ENCODE data around the gene ZNF132. TPM values are rescaled to one million over a fixed set of nuclear protein-coding genes. Genes with fewer than 3 reads are reported as not detected.
A peak's percentile ranks its signal among the peaks of the same experiment; 100 is the strongest.
"Not testable (repeated sequence)": the region's sequence is repeated elsewhere in the genome, so short reads cannot be mapped to it uniquely, and the experiment has no call there.

Gene ZNF132
- total RNA-seq, 2 experiments from 2014 or later = 4.8 to 5.3 TPM

DNA sequence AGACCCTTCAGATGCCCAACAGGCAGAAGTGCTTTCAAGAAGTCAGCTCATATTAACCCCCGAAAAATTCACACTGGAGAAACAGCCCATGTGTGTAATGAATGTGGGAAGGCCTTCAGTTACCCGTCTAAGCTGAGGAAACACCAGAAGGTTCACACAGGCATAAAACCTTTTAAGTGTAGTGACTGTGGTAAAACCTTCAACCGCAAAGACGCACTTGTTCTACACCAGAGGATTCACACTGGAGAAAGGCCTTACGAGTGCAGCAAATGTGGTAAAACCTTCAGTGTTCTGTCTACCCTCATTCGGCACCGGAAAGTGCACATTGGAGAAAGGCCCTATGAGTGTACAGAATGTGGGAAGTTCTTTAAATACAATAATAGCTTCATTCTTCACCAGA lies 22.9 kb downstream of the ZNF132 start:
- POLR2A ChIA-PET = no interaction called here
- DNase-seq = no peak
- no peaks in the 10 kb centered on the region for H3K27me3 Mint-ChIP-seq
- peaks cover 18% of the 10 kb centered on the region for H3K9me3 Mint-ChIP-seq
- H3K27ac Mint-ChIP-seq = no peak overlapping the region
- no peaks in the 10 kb centered on the region for H3K4me1 Mint-ChIP-seq
- CTCF ChIA-PET = interaction anchor here (1.4 to 1.7 kb wide), 2 partner anchors 9 to 17 kb away, joined by 3 to 4 read pairs; partner anchors contain the start of gene ZNF584
- H3K4me3 Mint-ChIP-seq = no peak overlapping the region
- peaks cover 42% of the 10 kb centered on the region for H3K36me3 Mint-ChIP-seq (ENCODE audit: low read depth)

DNA sequence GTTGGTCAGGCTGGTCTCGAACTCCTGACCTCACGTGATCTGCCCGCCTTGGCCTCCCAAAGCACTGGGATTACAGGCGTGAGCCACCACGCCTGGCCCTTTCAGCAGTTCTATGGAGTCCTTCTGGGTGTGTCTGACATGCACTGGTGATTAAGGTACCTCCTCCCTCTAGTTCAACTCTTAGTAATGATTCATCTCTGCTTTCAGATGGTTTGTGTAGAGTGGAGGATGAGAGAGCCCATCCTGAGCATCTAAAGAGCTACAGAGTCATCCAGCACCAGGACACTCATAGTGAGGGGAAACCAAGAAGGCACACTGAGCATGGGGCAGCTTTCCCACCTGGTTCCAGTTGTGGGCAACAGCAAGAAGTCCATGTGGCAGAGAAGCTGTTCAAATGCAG lies 23.3 kb downstream of the ZNF132 start:
- POLR2A ChIA-PET = no interaction called here
- H3K36me3 Mint-ChIP-seq (ENCODE audit: low read depth) = peaks cover 40% of the 10 kb centered on the region

GRCh38 chr19:58409010-58409790 lies 30.8 kb downstream of the ZNF132 start:
- DNase-seq = peak; percentile 21
- CTCF ChIA-PET = interaction anchor here (0.6 to 1.5 kb wide), 5 partner anchors 8 to 45 kb away, joined by 3 to 4 read pairs (median 3); no protein-coding TSS in a partner anchor
- Mint-ChIP-seq H3K4me1 (peaks cover 31% of the 10 kb centered on the region), H3K36me3 (ENCODE audit: low read depth) (peaks cover 6% of the 10 kb centered on the region), H3K4me3 (peak overlapping the region; percentile 97), H3K27ac (no peak overlapping the region), H3K27me3 (no peaks in the 10 kb centered on the region), H3K9me3 (peaks cover 4% of the 10 kb centered on the region)
- POLR2A ChIA-PET = interaction anchor here (0.8 kb wide), 1 partner anchor 83 kb away, joined by 3 read pairs; the partner anchor contains the start of gene ZSCAN22

More for the DNA sequence above, 23.3 kb downstream of the ZNF132 start:
- CTCF ChIA-PET = interaction anchor here (1.4 to 1.7 kb wide), 2 partner anchors 8 to 17 kb away, joined by 3 to 4 read pairs; partner anchors contain the start of gene ZNF584
- Mint-ChIP-seq H3K4me1 (no peaks in the 10 kb centered on the region), H3K27ac (no peak overlapping the region), H3K4me3 (no peak overlapping the region), H3K9me3 (peaks cover 17% of the 10 kb centered on the region), H3K27me3 (no peaks in the 10 kb centered on the region)
- DNase-seq = no peak

- POLR2A ChIA-PET = interaction anchor here (0.8 kb wide), 1 partner anchor 82 kb away, joined by 3 read pairs; the partner anchor contains the start of gene ZSCAN22
- Mint-ChIP-seq H3K27ac (peak within 1 kb of the TSS; percentile 90), H3K27me3 (no peaks in the 10 kb centered on the region), H3K36me3 (ENCODE audit: low read depth) (peaks cover 6% of the 10 kb centered on the region), H3K4me1 (peaks cover 35% of the 10 kb centered on the region), H3K9me3 (peaks cover 4% of the 10 kb centered on the region), H3K4me3 (peak within 1 kb of the TSS; percentile 97)
- CTCF ChIA-PET = interaction anchor here (0.6 to 1.5 kb wide), 5 partner anchors 9 to 44 kb away, joined by 3 to 4 read pairs (median 3); no protein-coding TSS in a partner anchor
- DNase-seq = peak; percentile 96
These were observed 31.6 kb downstream of the ZNF132 start, which contains the start of gene ZNF584 for GRCh38 chr19:58408152-58409009. Gene ZNF584, plus strand, starts transcription at chr19:58408649. Its CDS starts 499 bp downstream, at chr19:58409148.

GRCh38 chr19:58407658-58408151 lies 32.2 kb downstream of the ZNF132 start:
- Mint-ChIP-seq H3K4me1 (peaks cover 38% of the 10 kb centered on the region), H3K4me3 (peak overlapping the region; percentile 97), H3K9me3 (peaks cover 4% of the 10 kb centered on the region), H3K27me3 (no peaks in the 10 kb centered on the region), H3K27ac (peak overlapping the region; percentile 90), H3K36me3 (ENCODE audit: low read depth) (peaks cover 3% of the 10 kb centered on the region)
- ChIA-PET CTCF (interaction anchor here (1.1 to 1.5 kb wide), 4 partner anchors 10 to 35 kb away, joined by 3 to 4 read pairs (median 4); no protein-coding TSS in a partner anchor), POLR2A (no interaction called here)
- DNase-seq = no peak

DNA sequence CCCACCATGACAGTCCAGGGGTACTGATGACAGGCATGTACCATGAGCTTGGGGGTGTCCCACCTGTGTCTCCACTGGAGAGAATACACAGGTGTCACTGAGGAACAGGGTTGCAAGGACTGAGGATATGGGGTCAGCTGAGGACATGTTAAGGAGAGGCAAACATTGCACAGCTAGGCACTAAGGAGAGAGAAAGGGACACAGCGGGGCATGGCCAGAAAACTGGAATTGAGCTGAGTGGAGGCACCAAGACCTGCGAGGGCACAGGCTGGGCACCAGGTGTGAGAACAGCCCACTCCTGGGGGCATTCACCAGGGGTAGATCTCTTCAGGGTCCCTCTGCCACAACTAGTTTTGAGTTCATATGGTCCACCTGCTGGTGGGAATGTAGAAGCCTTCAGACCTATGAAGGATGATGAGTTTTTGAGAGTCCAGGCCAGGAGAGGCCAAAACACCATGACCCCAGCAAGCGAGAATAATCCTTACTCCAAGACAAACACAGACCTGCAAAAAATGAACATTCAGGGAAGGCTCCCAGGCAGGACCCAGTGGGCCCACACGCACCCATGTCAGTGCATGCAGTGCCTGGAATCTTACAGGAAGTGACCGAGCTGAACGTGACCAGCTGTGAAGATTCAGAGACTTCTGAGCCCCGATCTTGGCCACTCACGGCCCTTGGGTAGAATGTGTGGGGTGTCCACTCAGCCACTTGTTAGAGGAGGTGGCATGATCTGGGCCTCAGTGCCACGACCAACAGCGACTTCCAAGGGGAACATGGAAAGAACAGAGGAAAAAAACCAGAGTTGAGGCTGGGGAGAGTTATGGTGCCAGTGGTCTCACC lies 32.9 kb downstream of the ZNF132 start:
- Mint-ChIP-seq H3K4me3 (peak overlapping the region; percentile 97), H3K4me1 (peaks cover 38% of the 10 kb centered on the region), H3K9me3 (peaks cover 4% of the 10 kb centered on the region), H3K27ac (peak overlapping the region; percentile 90), H3K36me3 (ENCODE audit: low read depth) (peaks cover 3% of the 10 kb centered on the region), H3K27me3 (no peaks in the 10 kb centered on the region)
- DNase-seq = no peak
- ChIA-PET POLR2A (no interaction called here), CTCF (interaction anchor here (1.5 kb wide), 1 partner anchor 10 kb away, joined by 4 read pairs; no protein-coding TSS in a partner anchor)

DNA sequence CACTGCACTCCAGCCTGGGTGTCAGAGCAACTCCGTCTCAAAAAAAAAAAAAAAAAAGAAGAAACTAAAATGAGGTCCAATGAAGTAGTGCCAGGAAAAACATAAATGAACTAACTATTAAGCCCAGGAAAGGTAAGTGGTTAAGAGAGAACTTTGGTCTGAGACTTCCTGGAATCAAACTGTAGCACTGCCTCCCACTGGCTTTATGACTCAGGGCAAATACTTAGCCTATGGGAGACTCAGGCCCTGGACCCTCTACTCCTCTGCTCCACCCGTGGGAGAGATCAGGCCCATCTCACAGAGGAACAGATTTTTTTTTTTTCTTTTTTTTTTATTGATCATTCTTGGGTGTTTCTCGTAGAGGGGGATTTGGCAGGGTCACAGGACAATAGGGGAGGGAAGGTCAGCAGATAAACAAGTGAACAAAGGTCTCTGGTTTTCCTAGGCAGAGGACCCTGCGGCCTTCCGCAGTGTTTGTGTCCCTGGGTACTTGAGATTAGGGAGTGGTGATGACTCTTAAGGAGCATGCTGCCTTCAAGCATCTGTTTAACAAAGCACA lies 36.0 kb downstream of the ZNF132 start:
- POLR2A ChIA-PET; H3K27ac Mint-ChIP-seq; H3K36me3 Mint-ChIP-seq (ENCODE audit: low read depth); H3K9me3 Mint-ChIP-seq; H3K4me3 Mint-ChIP-seq; H3K27me3 Mint-ChIP-seq; DNase-seq: not testable (repeated sequence)
- peaks cover 41% of the 10 kb centered on the region for H3K4me1 Mint-ChIP-seq
- CTCF ChIA-PET = interaction anchor here (0.7 kb wide), 1 partner anchor 111 kb away, joined by 6 read pairs; no protein-coding TSS in a partner anchor

DNA sequence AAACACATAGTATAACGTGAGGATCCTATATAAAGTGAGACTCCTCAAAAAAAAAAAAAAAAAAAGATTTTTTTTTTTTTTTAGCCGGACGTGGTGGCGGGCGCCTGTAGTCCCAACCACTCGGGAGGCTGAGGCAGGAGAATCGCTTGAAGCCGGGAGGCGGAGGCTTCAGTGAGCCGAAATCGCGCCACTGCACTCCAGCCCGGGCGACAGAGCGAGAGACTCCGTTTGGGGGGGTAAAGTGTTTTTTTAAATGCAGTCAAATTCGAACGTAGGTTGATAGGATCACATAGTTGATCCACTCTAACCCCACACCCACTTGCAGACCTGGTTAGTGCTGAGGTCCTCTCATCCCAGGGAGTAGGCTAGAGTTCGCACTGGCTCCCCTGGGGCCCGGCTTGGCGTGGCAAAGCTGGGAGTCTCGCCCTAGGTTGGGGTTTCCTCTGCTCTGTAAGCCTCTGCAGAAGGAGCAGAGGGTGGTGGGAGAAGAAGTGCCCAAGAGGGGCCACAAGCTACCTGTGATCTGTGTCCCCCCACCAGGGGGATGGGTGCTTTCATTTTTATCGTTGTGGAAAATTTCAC lies 38.0 kb downstream of the ZNF132 start:
- H3K36me3 Mint-ChIP-seq (ENCODE audit: low read depth) = no peaks in the 10 kb centered on the region
- CTCF ChIA-PET = no interaction called here

GRCh38 chr19:58400916-58401839 lies 38.8 kb downstream of the ZNF132 start:
- H3K4me1 Mint-ChIP-seq = peaks cover 23% of the 10 kb centered on the region
- CTCF ChIA-PET = no interaction called here
- DNase-seq = peak; percentile 100
- peak overlapping the region; percentile 93 for H3K27ac Mint-ChIP-seq
- no peaks in the 10 kb centered on the region for H3K27me3 Mint-ChIP-seq
- H3K9me3 Mint-ChIP-seq = no peaks in the 10 kb centered on the region
- POLR2A ChIA-PET = no interaction called here
- H3K36me3 Mint-ChIP-seq (ENCODE audit: low read depth) = no peaks in the 10 kb centered on the region
- H3K4me3 Mint-ChIP-seq = peak overlapping the region; percentile 89

More for the DNA sequence above, 38.0 kb downstream of the ZNF132 start:
- Mint-ChIP-seq H3K4me3 (peak overlapping the region; percentile 89), H3K9me3 (peaks cover 4% of the 10 kb centered on the region), H3K27ac (peak overlapping the region; percentile 77), H3K27me3 (no peaks in the 10 kb centered on the region), H3K4me1 (peaks cover 28% of the 10 kb centered on the region)
- POLR2A ChIA-PET = no interaction called here
- no peak for DNase-seq

GRCh38 chr19:58400316-58400915 lies 39.5 kb downstream of the ZNF132 start:
- ChIA-PET POLR2A (no interaction called here), CTCF (interaction anchor here (0.6 kb wide), 1 partner anchor 153 kb away, joined by 4 read pairs; no protein-coding TSS in a partner anchor)
- H3K4me1 Mint-ChIP-seq = peaks cover 25% of the 10 kb centered on the region
- peaks cover 3% of the 10 kb centered on the region for H3K36me3 Mint-ChIP-seq (ENCODE audit: low read depth)
- no peaks in the 10 kb centered on the region for H3K9me3 Mint-ChIP-seq
- H3K27ac Mint-ChIP-seq = peak overlapping the region; percentile 93
- H3K4me3 Mint-ChIP-seq = peak overlapping the region; percentile 89
- no peak for DNase-seq
- no peaks in the 10 kb centered on the region for H3K27me3 Mint-ChIP-seq

Measured in activated CD4-positive, alpha-beta T cell treated with anti-CD3 and anti-CD28 coated beads, Interleukin-2, amount 10 ng/mL, durations not matched to agents 7 days and 5 days (primary cell).